SHP77 (cell line): Measurements from ENCODE around the gene MPEG1.

ENCODE experiments used
- DNase-seq, 2 experiments: peaks; one replicate each; lab custom pipeline; 2025; lab: John Stamatoyannopoulos, UW

The MPEG1 gene

DNA sequence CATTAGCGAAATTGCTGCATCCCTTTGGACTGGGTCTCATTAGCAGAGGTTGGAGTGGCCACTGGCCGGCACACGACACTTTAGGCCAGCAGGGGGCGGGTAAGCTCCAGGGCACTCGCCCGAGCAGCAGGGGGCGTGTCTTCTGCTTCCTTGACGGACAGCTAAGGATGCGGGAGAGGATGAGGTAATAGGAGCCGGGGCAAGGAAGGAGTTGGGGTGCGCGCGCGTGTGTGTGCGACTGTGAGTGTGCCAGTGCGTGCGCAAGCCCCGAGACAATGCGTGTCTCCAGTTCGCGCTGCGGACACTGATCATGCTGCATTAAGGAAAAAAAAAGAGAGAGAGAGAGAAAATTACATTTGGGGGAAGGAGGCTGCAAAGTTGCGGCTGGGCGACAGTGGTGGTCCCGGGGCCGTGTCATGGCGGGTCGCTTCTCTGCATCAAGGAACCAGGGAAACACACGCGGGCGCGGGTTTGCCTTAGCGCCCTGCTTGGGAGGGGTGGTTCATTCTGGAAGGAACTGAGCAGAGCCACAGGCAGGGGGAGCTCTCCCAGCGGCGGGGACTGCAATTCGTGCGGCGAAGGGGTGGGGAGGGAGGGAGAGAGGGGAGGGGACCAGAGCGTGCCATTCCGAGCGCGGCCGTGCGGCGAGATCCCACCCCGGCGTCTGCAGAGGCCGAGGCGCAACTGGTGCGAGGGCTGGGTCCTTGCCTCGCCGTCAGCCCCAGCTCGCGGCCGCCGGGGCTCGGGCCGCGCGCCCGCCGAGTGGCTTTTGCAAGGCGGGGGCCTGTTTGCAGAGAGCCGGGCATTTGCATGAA, 41.0 kb downstream of the MPEG1 start, which contains the start of gene DTX4:
Gene DTX4 (plus strand): TSS at position 625 of the 815 bp plus-strand sequence. CDS start 464 bp downstream, outside the sequence.
- DNase-seq = peak; percentile 59 to 60

DNA sequence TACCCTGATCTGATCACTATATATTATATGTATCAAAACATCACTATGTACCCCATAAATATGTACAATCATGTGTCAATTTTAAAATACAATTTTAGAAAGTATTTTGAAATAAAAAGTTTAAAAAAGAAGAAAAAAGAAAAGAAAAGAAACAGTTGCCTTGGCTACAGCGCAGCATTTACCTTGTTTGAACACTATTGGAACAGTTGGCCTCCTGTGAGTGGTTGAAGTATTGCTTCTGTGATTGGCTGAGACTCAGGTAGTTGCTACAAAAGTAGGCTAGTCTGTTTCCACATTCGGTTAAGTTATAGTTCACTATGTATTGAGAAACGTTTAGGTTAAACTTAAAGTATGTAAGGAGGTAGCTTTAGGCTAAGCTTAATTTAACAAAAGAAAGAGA, 48.7 kb downstream of the MPEG1 start:
- DNase-seq = no peak
